ENCODE data around the gene BIK.
"Not testable (repeated sequence)": the region's sequence is repeated elsewhere in the genome, so short reads cannot be mapped to it uniquely, and the experiment has no call there.

DNA sequence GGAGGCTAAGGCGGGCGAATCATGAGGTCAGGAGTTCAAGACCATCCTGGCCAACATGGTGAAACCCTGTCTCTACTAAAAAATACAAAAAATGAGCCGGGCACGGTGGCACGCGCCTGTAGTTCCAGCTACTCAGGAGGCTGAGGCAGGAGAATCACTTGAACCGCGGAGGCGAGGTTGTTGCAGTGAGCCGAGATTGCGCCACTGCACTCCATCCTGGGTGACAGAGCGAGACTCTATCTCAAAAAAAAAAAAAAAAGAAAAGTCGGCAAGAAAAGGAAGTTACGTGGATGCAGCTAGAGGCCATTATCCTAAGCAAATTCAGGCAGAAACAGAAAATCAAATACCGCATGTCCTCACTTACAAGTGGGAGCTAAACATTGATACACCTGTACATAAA lies 35.8 kb downstream of the BIK start:
- TF ChIP-seq, protein P1, sequence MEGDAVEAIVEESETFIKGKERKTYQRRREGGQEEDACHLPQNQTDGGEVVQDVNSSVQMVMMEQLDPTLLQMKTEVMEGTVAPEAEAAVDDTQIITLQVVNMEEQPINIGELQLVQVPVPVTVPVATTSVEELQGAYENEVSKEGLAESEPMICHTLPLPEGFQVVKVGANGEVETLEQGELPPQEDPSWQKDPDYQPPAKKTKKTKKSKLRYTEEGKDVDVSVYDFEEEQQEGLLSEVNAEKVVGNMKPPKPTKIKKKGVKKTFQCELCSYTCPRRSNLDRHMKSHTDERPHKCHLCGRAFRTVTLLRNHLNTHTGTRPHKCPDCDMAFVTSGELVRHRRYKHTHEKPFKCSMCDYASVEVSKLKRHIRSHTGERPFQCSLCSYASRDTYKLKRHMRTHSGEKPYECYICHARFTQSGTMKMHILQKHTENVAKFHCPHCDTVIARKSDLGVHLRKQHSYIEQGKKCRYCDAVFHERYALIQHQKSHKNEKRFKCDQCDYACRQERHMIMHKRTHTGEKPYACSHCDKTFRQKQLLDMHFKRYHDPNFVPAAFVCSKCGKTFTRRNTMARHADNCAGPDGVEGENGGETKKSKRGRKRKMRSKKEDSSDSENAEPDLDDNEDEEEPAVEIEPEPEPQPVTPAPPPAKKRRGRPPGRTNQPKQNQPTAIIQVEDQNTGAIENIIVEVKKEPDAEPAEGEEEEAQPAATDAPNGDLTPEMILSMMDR (IDR thresholded peaks at IDR 0.05; ENCODE audit: borderline replicate concordance, extremely low read depth, low read length, poor library complexity, severe bottlenecking), result not testable (repeated sequence)
- not testable (repeated sequence) for TF ChIP-seq EZH2 (IDR thresholded peaks at IDR 0.05; ENCODE audit: borderline replicate concordance, low read depth, low read length, severe bottlenecking)

Measured in DND-41 (cell line).